ENCODE data around the gene JAK3.

DNA sequence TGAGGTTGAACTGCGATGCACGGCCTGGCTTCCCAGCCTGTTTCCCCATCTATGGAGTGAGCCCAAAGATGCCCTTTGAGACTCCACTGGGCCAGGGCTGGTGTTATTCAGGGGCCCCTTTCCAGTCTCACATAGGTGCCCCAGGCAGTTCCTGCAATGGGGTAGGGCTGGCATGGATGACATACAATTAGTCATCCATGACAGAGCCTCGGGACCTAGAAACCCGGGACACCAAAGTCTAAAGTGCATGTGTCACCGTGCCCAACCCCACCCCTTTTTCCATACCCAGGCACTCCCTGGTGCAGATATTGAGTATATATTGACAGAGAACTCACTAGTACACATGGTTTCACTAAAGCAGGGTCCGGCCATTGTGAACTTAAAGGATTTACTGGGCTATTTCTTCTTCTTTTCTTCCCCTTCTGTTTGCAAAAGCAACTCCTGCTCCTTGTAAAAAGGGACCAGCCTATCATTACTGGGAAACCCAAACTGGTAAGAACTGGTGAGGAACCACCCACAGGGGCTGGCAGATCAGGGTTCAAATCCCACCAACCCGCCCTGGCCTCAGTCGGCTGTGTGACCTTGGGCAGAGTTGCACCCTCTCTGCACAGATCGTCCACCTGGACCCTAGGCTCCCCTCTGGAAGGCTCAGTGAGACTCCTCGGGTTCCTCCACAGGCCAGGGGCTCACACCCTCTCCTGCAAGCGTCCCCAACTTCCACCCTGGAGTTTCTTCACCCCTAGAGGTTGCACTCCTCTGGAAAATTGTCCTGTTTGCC lies 50.2 kb downstream of the JAK3 start:
- TF ChIP-seq, protein P1, sequence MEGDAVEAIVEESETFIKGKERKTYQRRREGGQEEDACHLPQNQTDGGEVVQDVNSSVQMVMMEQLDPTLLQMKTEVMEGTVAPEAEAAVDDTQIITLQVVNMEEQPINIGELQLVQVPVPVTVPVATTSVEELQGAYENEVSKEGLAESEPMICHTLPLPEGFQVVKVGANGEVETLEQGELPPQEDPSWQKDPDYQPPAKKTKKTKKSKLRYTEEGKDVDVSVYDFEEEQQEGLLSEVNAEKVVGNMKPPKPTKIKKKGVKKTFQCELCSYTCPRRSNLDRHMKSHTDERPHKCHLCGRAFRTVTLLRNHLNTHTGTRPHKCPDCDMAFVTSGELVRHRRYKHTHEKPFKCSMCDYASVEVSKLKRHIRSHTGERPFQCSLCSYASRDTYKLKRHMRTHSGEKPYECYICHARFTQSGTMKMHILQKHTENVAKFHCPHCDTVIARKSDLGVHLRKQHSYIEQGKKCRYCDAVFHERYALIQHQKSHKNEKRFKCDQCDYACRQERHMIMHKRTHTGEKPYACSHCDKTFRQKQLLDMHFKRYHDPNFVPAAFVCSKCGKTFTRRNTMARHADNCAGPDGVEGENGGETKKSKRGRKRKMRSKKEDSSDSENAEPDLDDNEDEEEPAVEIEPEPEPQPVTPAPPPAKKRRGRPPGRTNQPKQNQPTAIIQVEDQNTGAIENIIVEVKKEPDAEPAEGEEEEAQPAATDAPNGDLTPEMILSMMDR (IDR thresholded peaks at IDR 0.05 in 8 of 11, conservative IDR thresholded peaks at IDR 0.05 in 3 of 11): no peak
- TF ChIP-seq POLR2A (IDR thresholded peaks at IDR 0.05) (no peak), POLR2AphosphoS5 (IDR thresholded peaks at IDR 0.05) (no peak)

All from spleen (tissue), 7 donors.